Esophagus squamous epithelium (tissue), 5 donors: ENCODE results near the gene SYNPO. TPM values are rescaled to one million over a fixed set of nuclear protein-coding genes. Genes with fewer than 3 reads are reported as not detected.

Experiments
- DNase-seq: peaks from one replicate; lab custom pipeline; 2025; lab: John Stamatoyannopoulos, UW
- H3K27ac ChIP-seq, 4 donors: fragments of 200-600 bp; sonication (generic); one replicate each; pipeline ENCODE4 v1.5.1; 2016 to 2019; ENCODE audit warnings: mild to moderate bottlenecking in 1 of 4
- H3K27me3 ChIP-seq, 4 donors: fragments of 200-600 bp; sonication (generic); 1 replicate in 3 of 4; 2 replicates in 1 of 4; pipeline versions ENCODE4 v1.5.1 to v1.6.0; 2017 to 2021; ENCODE audit warnings: antibody characterized with exemption in 1 of 4
- H3K36me3 ChIP-seq, 3 donors: fragments of 200-600 bp; sonication (generic); one replicate each; pipeline ENCODE4 v1.5.1; 2016 to 2019
- H3K4me1 ChIP-seq, 3 donors: fragments of 200-600 bp; sonication (generic); one replicate each; pipeline ENCODE4 v1.5.1; 2017 to 2019
- H3K4me3 ChIP-seq, 4 donors: fragments of 200-600 bp; sonication (generic); 1 replicate in 3 of 4; 2 replicates in 1 of 4; pipeline ENCODE4 v1.5.1; 2016 to 2019; ENCODE audit warnings: mild to moderate bottlenecking in 2 of 4, moderate library complexity in 1 of 4
- H3K9me3 ChIP-seq, 3 donors: fragments of 200-600 bp; sonication (generic); one replicate each; pipeline ENCODE4 v1.5.1; 2016 to 2019
- CTCF ChIP-seq, 6 experiments: fragments of 450-650 bp in 4 of 6; fragments of 200-600 bp in 2 of 6; sonication (generic) in 2 of 6; IDR thresholded peaks; one replicate each; pipeline ENCODE4 v1.5.1; 2016 to 2019; ENCODE audit warnings: antibody characterized with exemption in 6 of 6, mild to moderate bottlenecking in 4 of 6, moderate library complexity in 4 of 6
- POLR2A ChIP-seq, 4 donors: fragments of 450-650 bp; IDR thresholded peaks; one replicate each; pipeline ENCODE4 v1.6.1; 2017; ENCODE audit warnings: antibody characterized with exemption in 4 of 4, mild to moderate bottlenecking in 4 of 4, moderate library complexity in 3 of 4
- WGBS, 2 donors: methylation state at CpG; one replicate each; pipeline ENCODE4 v1.1.5; 2018; 5-methylcytosine and 5-hydroxymethylcytosine counted together
- intact Hi-C: fragments of 100-400 bp; cut with DNase I; formaldehyde crosslinking; loops from one replicate; pipeline ENCODE4 v1.15.0; 2022
- total RNA-seq, 4 donors: library from RNA; depleted of rRNA; stranded (reverse); fragments of >200 nt; gene quantifications; one replicate each; pipeline ENCODE4 v1.1.0, GENCODE V29; 2016
- donor health status: DM: yes; HTN: yes; CAD: no.

SYNPO gene
- total RNA-seq, 4 donors from 2014 or later = 2.5 to 8.8 (median 5.6) TPM

GRCh38 chr5:150626853-150627276 lies 13.6 kb upstream of the SYNPO start:
- peaks cover 11 to 86% (median 64%) of the 10 kb centered on the region in 3 donors for H3K4me1 ChIP-seq
- H3K4me3 ChIP-seq = peak overlapping the region in 3 of 4 donors; percentile 50 to 87 (median 79)
- H3K27me3 ChIP-seq = peaks cover 0 to 7% (median 0%) of the 10 kb centered on the region in 4 donors
- intact Hi-C loops = no loop called here
- DNase-seq = no peak
- H3K36me3 ChIP-seq = no peaks in the 10 kb centered on the region
- H3K27ac ChIP-seq = peak overlapping the region; percentile 76 to 96 (median 85)
- WGBS, 2 donors = 0 to 52% methylated on average over 1 to 2 of the region's 5 CpGs
- no peaks in the 10 kb centered on the region for H3K9me3 ChIP-seq
- TF ChIP-seq CTCF (IDR thresholded peaks at IDR 0.05) = no peak
- TF ChIP-seq POLR2A (IDR thresholded peaks at IDR 0.05) = peak in 1 of 4 donors; percentile 40

- intact Hi-C loops = no loop called here
- no peak for DNase-seq
- TF ChIP-seq CTCF (IDR thresholded peaks at IDR 0.05) (no peak), POLR2A (IDR thresholded peaks at IDR 0.05) (no peak)
- Histone ChIP-seq H3K4me1 (peaks cover 11 to 92% (median 65%) of the 10 kb centered on the region in 3 donors), H3K4me3 (peak overlapping the region in 1 of 4 donors; percentile 7), H3K36me3 (no peaks in the 10 kb centered on the region), H3K27me3 (peaks cover 0 to 7% (median 0%) of the 10 kb centered on the region in 4 donors), H3K9me3 (no peaks in the 10 kb centered on the region), H3K27ac (peak overlapping the region in 3 of 4 donors; percentile 79 to 96 (median 91))
- WGBS, 2 donors = 52 to 80% methylated on average over 2 to 5 of the region's 5 CpGs
Observed at GRCh38 chr5:150627731-150628545, 12.5 kb upstream of the SYNPO start.

- H3K9me3 ChIP-seq = no peaks in the 10 kb centered on the region
- H3K36me3 ChIP-seq = no peaks in the 10 kb centered on the region
- H3K4me3 ChIP-seq = no peak overlapping the region
- peak overlapping the region in 3 of 4 donors; percentile 79 to 96 (median 91) for H3K27ac ChIP-seq
- H3K27me3 ChIP-seq = peaks cover 0 to 7% (median 0%) of the 10 kb centered on the region in 4 donors
- H3K4me1 ChIP-seq = peaks cover 11 to 84% (median 55%) of the 10 kb centered on the region in 3 donors
- intact Hi-C loops = no loop called here
- no peak for TF ChIP-seq CTCF (IDR thresholded peaks at IDR 0.05)
- no peak for TF ChIP-seq POLR2A (IDR thresholded peaks at IDR 0.05)
- WGBS, 2 donors = 43 to 47% methylated on average over 6 to 11 of the region's 12 CpGs
- no peak for DNase-seq
Observed at GRCh38 chr5:150628936-150629485, 11.4 kb upstream of the SYNPO start.

GRCh38 chr5:150630016-150630415 lies 10.4 kb upstream of the SYNPO start:
- TF ChIP-seq POLR2A (IDR thresholded peaks at IDR 0.05) = no peak
- peaks cover 5 to 80% (median 56%) of the 10 kb centered on the region in 3 donors for H3K4me1 ChIP-seq
- no peak overlapping the region for H3K27ac ChIP-seq
- H3K27me3 ChIP-seq = peaks cover 0 to 2% (median 0%) of the 10 kb centered on the region in 4 donors
- H3K4me3 ChIP-seq = no peak overlapping the region
- intact Hi-C loops = no loop called here
- no peak for DNase-seq
- no peaks in the 10 kb centered on the region for H3K9me3 ChIP-seq
- 71 to 80% methylated on average over 5 to 6 of the region's 6 CpGs for WGBS, 2 donors
- H3K36me3 ChIP-seq = no peaks in the 10 kb centered on the region

- DNase-seq = no peak
- Histone ChIP-seq H3K4me3 (no peak overlapping the region), H3K27ac (peak overlapping the region in 3 of 4 donors; percentile 19 to 22 (median 22)), H3K4me1 (peaks cover 5 to 80% (median 56%) of the 10 kb centered on the region in 3 donors), H3K27me3 (no peaks in the 10 kb centered on the region), H3K36me3 (no peaks in the 10 kb centered on the region), H3K9me3 (no peaks in the 10 kb centered on the region)
- intact Hi-C loops = no loop called here
- 70% methylated on average over 7 of the region's 9 CpGs for WGBS, 2 donors
- TF ChIP-seq CTCF (IDR thresholded peaks at IDR 0.05) (no peak), POLR2A (IDR thresholded peaks at IDR 0.05) (no peak)
Observed at GRCh38 chr5:150630461-150631325, 9.8 kb upstream of the SYNPO start.
